T-cell (primary cell): Measurements from ENCODE around the gene C1orf21. TPM values are rescaled to one million over a fixed set of nuclear protein-coding genes. Genes with fewer than 3 reads are reported as not detected.

Source experiments
- ATAC-seq, 4 experiments: fragments of 200-7000 bp in 3 of 4; fragments of 150-1000 bp in 1 of 4; cut with Tn5 transposase; replicated peaks in 1 of 4; 1 replicate in 3 of 4; 2 replicates in 1 of 4; pipeline ENCODE4 v1.10.0; 2021; ENCODE audit warnings: moderate library complexity in 3 of 4, mild to moderate bottlenecking in 2 of 4, moderate number of reproducible peaks in 1 of 4
- CTCF ChIA-PET, 2 donors: fragments of 300-600 bp; sonication (Branson Sonifier 250); formaldehyde crosslinking; loops; one replicate each; lab custom pipeline; 2022; ENCODE audit warnings: antibody characterized with exemption in 2 of 2; lab: Charles Lee
- POLR2A ChIA-PET, 2 donors: fragments of 300-600 bp; sonication (Branson Sonifier 250); formaldehyde crosslinking; loops; one replicate each; lab custom pipeline; 2022; ENCODE audit warnings: antibody characterized with exemption in 2 of 2; lab: Charles Lee
- DNase-seq, 35 experiments: peaks; one replicate each; pipeline versions ENCODE4 v3.0.0 to v3.0.0-alpha.2; 2013 to 2023
- H3K27ac ChIP-seq: one replicate; pipeline ENCODE4 v1.5.1; 2013; ENCODE audit warnings: low read length
- H3K27me3 ChIP-seq, 2 experiments: replicated peaks in 1 of 2; 1 replicate in 1 of 2; 2 replicates in 1 of 2; pipeline versions ENCODE4 v1.6.1 to v1.7.0; 2013; ENCODE audit warnings: low read length in 1 of 2, mixed read lengths in 1 of 2; ENCODE audit not compliant: control insufficient read depth in 2 of 2, insufficient read depth in 2 of 2; ENCODE audit errors: extremely low read depth in 1 of 2
- H3K36me3 ChIP-seq, 2 donors: 1 replicate in 1 of 2; 2 replicates in 1 of 2; pipeline versions ENCODE4 v1.6.1 to v1.7.0; 2013; ENCODE audit warnings: low read length in 1 of 2; ENCODE audit not compliant: control insufficient read depth in 2 of 2, insufficient read depth in 1 of 2; ENCODE audit errors: extremely low read depth in 1 of 2
- H3K4me1 ChIP-seq, 2 experiments: 1 replicate in 1 of 2; 2 replicates in 1 of 2; pipeline versions ENCODE4 v1.6.1 to v1.7.0; 2013; ENCODE audit warnings: low read length in 2 of 2, mixed read lengths in 1 of 2; ENCODE audit not compliant: insufficient read depth in 2 of 2, control insufficient read depth in 1 of 2; ENCODE audit errors: extremely low read depth in 1 of 2
- H3K4me3 ChIP-seq, 2 donors: 1 replicate in 1 of 2; 2 replicates in 1 of 2; pipeline versions ENCODE4 v1.5.1 to v1.7.0; 2013; ENCODE audit warnings: mild to moderate bottlenecking in 2 of 2, low read length in 1 of 2, moderate library complexity in 1 of 2; ENCODE audit not compliant: control insufficient read depth in 1 of 2; ENCODE audit errors: extremely low read depth in 1 of 2
- H3K9me3 ChIP-seq: 2 replicates; pipeline ENCODE4 v1.7.0; 2013
- H3K27ac Mint-ChIP-seq, 2 donors: one replicate each; pipeline ENCODE4 v1.8.0; 2020 to 2021; ENCODE audit warnings: mild to moderate bottlenecking in 2 of 2, mixed read lengths in 2 of 2
- H3K27me3 Mint-ChIP-seq, 2 donors: one replicate each; pipeline ENCODE4 v1.8.0; 2021 to 2022; ENCODE audit warnings: mixed read lengths in 2 of 2
- H3K36me3 Mint-ChIP-seq: one replicate; pipeline ENCODE4 v1.8.0; 2021; ENCODE audit warnings: mixed read lengths
- H3K4me1 Mint-ChIP-seq, 3 donors: one replicate each; pipeline ENCODE4 v1.8.0; 2020 to 2022; ENCODE audit warnings: mixed read lengths in 3 of 3, mild to moderate bottlenecking in 1 of 3
- H3K4me3 Mint-ChIP-seq, 3 donors: one replicate each; pipeline ENCODE4 v1.8.0; 2020 to 2022; ENCODE audit warnings: mild to moderate bottlenecking in 3 of 3, mixed read lengths in 3 of 3, moderate library complexity in 3 of 3
- H3K9me3 Mint-ChIP-seq, 3 donors: one replicate each; pipeline ENCODE4 v1.8.0; 2020 to 2022; ENCODE audit warnings: mixed read lengths in 3 of 3
- WGBS: methylation state at CpG from one replicate; pipeline ENCODE4 v1.1.5; 2013; ENCODE audit warnings: missing lambda C conversion rate; ENCODE audit not compliant: insufficient coverage; 5-methylcytosine and 5-hydroxymethylcytosine counted together
- total RNA-seq, 35 experiments: library from RNA in 6 of 35; stranded (reverse) in 6 of 35; fragments of 120-200 nt in 1 of 35; gene quantifications; one replicate each; pipeline versions ENCODE4 v1.2.1 to v1.2.4 and lab custom pipeline; 2013 to 2026

The C1orf21 gene
- total RNA-seq, 5 donors from 2014 or later (not counting 1 experiment from before 2014, with no cell fraction given) = 1.4 to 17.2 (median 5.9) TPM

DNA sequence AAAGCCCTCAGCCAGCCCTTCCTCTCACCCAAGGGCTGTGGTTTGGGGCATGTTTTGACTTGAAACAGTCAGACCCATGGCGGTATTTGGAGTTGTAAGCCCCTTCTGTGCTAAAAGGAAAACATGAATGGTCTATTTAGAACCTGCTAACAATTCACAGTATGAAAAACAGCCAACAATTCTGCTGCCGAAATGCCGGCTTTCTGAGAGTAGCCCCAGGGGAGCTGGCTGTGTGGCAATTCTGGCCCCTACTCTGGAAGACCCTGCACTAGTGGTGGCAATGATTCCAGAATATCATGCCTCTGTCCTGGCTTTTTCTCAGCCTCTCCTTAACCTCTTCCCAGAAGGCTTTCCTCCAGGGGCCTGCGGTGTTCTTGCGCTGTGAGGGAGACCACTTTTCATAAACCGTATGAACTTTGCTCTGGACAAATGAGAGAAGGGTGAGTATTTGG lies 249.2 kb downstream of the C1orf21 start:
- no peak for ATAC-seq
- H3K9me3 ChIP-seq = no peaks in the 10 kb centered on the region
- Mint-ChIP-seq H3K9me3 (no peaks in the 10 kb centered on the region), H3K36me3 (no peaks in the 10 kb centered on the region), H3K4me3 (no peak overlapping the region), H3K27ac (no peak overlapping the region), H3K4me1 (no peaks in the 10 kb centered on the region), H3K27me3 (peaks cover 4 to 8% of the 10 kb centered on the region in 2 donors)
- no peak for DNase-seq
- H3K4me3 ChIP-seq = no peak overlapping the region
- peaks cover 0 to 14% of the 10 kb centered on the region in 2 experiments for H3K27me3 ChIP-seq
- H3K27ac ChIP-seq = no peak overlapping the region
- 60% methylated on average over 1 of the region's 6 CpGs for WGBS
- ChIA-PET CTCF (no interaction called here), POLR2A (no interaction called here)
- H3K4me1 ChIP-seq = no peaks in the 10 kb centered on the region
- no peaks in the 10 kb centered on the region for H3K36me3 ChIP-seq

DNA sequence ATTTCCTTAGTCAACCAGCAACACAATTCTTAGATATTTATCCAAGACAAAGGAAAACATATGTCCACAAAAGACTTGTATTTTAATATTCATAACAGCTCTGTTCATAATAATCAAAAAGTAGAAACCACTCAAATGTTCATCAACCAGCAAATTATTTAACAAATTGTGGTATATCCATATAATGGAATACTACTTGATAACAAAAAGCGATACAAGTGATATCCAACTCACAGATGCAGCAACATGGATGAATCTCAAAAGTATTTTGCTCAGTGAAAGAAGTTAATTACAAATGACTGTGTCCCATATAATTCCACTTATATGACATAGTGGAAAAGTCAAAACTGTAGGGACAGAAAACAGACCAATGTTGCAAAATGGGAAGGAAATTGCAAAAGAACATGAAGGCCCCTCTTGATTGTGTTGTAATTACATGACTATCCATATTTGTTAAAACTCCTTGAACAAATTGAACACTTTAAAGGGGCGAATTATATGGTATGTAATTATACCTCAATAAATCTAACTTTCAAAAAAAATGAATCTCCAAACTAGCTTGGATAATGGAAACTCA lies 250.9 kb downstream of the C1orf21 start:
- Mint-ChIP-seq H3K9me3 (no peaks in the 10 kb centered on the region), H3K4me3 (no peak overlapping the region), H3K36me3 (no peaks in the 10 kb centered on the region), H3K4me1 (no peaks in the 10 kb centered on the region), H3K27me3 (peaks cover 7 to 21% of the 10 kb centered on the region in 2 donors), H3K27ac (no peak overlapping the region)
- CTCF ChIA-PET = no interaction called here
- Histone ChIP-seq H3K27ac (no peak overlapping the region), H3K36me3 (no peaks in the 10 kb centered on the region), H3K9me3 (no peaks in the 10 kb centered on the region), H3K4me3 (no peak overlapping the region), H3K4me1 (no peaks in the 10 kb centered on the region), H3K27me3 (peaks cover 0 to 23% of the 10 kb centered on the region in 2 experiments)
- no peak for ATAC-seq
- no CpG with 5 or more reads among the region's 2 CpGs for WGBS
- DNase-seq = no peak
- POLR2A ChIA-PET = no interaction called here

DNA sequence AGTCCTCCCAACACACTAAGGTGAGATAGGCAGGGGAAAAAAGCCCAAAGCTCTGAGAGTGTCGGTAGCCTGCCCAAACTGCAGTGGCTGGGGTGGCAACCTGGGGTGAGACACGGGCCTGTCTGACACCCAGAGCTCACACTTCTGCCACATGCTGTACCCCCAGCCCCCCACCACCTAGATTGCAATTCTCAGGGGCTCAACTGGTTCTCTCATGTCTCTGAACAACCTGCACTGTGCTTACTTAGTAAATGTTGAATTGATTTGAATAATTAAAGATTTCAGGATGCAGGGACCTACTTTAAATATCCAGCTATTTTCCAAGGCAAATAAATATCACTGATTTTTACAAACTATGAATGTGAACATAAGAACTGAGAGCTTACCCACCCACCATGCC lies 252.4 kb downstream of the C1orf21 start:
- no peak overlapping the region for H3K27ac Mint-ChIP-seq

DNA sequence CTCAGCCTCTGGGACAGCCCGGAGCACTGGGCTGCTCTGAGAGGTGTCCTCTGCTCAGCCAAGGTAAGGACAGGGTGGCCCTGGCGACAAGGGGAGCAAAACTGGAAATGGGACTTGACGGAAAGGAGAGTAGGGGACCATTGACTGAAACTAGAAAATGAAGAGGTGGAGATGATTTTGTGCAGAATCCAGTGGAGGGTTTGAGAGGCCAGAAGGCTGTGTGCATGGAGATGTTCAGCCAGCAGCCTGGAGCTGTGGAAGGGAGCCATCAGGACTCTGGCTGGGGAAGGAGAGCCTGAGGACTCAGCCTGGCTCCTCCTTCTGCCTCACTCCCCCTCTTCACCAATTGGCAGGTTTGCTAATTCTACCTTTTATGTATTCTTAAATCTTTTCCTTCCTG lies 253.7 kb downstream of the C1orf21 start:
- H3K27ac Mint-ChIP-seq = no peak overlapping the region
- ChIA-PET CTCF (no interaction called here), POLR2A (no interaction called here)
- no peaks in the 10 kb centered on the region for H3K4me1 Mint-ChIP-seq
- no peak for ATAC-seq
- H3K9me3 Mint-ChIP-seq = no peaks in the 10 kb centered on the region
- peaks cover 0 to 24% of the 10 kb centered on the region in 2 experiments for H3K27me3 ChIP-seq
- no peaks in the 10 kb centered on the region for H3K36me3 Mint-ChIP-seq
- H3K4me3 Mint-ChIP-seq = no peak overlapping the region
- H3K4me1 ChIP-seq = no peaks in the 10 kb centered on the region
- H3K4me3 ChIP-seq = no peak overlapping the region
- WGBS = 86% methylated on average over 3 of the region's 3 CpGs
- H3K27ac ChIP-seq = no peak overlapping the region
- no peaks in the 10 kb centered on the region for H3K9me3 ChIP-seq
- H3K36me3 ChIP-seq = no peaks in the 10 kb centered on the region
- DNase-seq = no peak
- peaks cover 13 to 31% of the 10 kb centered on the region in 2 donors for H3K27me3 Mint-ChIP-seq

More for the DNA sequence above, 252.4 kb downstream of the C1orf21 start:
- ChIA-PET POLR2A (no interaction called here), CTCF (no interaction called here)
- Mint-ChIP-seq H3K36me3 (no peaks in the 10 kb centered on the region), H3K4me1 (no peaks in the 10 kb centered on the region), H3K4me3 (no peak overlapping the region), H3K27me3 (peaks cover 9 to 27% of the 10 kb centered on the region in 2 donors), H3K9me3 (no peaks in the 10 kb centered on the region)
- ATAC-seq (no peak), DNase-seq (no peak)
- peaks cover 0 to 23% of the 10 kb centered on the region in 2 experiments for H3K27me3 ChIP-seq
- H3K27ac ChIP-seq = no peak overlapping the region
- no peaks in the 10 kb centered on the region for H3K9me3 ChIP-seq
- WGBS = no CpG with 5 or more reads among the region's 2 CpGs
- H3K4me1 ChIP-seq = no peaks in the 10 kb centered on the region
- no peak overlapping the region for H3K4me3 ChIP-seq
- H3K36me3 ChIP-seq = no peaks in the 10 kb centered on the region

DNA sequence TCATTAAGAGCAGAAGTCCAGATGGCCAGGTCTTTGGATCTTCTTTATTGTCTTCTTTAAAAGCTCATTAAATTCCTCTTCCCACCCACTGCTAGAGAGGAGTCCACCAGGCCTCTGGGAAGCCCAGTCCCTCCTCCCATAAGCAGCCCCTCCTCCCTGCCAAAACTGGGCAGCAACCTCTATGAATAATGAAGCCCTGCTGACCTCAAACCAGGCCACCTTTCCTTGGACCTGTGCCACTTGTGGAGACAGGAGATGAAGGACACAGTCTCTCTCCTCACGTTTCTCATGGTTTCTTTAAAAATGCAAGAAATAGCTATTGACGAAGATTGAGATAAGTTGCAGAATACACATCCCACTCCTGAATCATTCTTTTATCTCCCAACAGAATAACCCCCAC lies 255.1 kb downstream of the C1orf21 start:
- no peaks in the 10 kb centered on the region for H3K9me3 ChIP-seq
- Mint-ChIP-seq H3K9me3 (no peaks in the 10 kb centered on the region), H3K27me3 (peaks cover 13 to 31% of the 10 kb centered on the region in 2 donors), H3K4me3 (no peak overlapping the region), H3K36me3 (no peaks in the 10 kb centered on the region), H3K4me1 (no peaks in the 10 kb centered on the region), H3K27ac (no peak overlapping the region)
- no peak for ATAC-seq
- ChIA-PET POLR2A (no interaction called here), CTCF (no interaction called here)
- H3K4me3 ChIP-seq = no peak overlapping the region
- no peaks in the 10 kb centered on the region for H3K4me1 ChIP-seq
- no CpG with 5 or more reads among the region's 2 CpGs for WGBS
- no peak overlapping the region for H3K27ac ChIP-seq
- DNase-seq = no peak
- H3K27me3 ChIP-seq = peaks cover 0 to 18% of the 10 kb centered on the region in 2 experiments
- H3K36me3 ChIP-seq = no peaks in the 10 kb centered on the region

DNA sequence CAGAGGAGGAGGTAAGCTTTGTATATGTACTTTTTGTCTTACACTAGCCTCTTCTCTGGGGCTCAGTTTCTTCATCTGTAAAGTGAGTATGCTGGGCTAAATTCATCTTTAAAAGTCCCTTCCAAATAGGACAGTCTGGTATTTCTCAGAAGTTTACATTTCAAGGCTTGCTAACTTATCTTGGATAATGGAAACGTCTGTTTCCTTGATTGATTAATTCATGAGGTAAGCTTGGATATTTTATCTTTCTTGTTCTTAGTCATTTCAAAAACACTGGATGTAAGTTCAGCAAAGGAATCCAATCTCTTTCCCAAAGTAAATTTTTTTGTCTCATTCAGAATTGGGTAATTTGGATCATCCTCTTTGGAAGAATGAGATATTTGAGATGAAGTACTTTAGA lies 256.8 kb downstream of the C1orf21 start:
- Mint-ChIP-seq H3K4me3 (no peak overlapping the region), H3K27me3 (peaks cover 17 to 37% of the 10 kb centered on the region in 2 donors), H3K27ac (no peak overlapping the region), H3K36me3 (no peaks in the 10 kb centered on the region), H3K4me1 (no peaks in the 10 kb centered on the region), H3K9me3 (no peaks in the 10 kb centered on the region)
- ChIA-PET CTCF (no interaction called here), POLR2A (no interaction called here)
- H3K4me3 ChIP-seq = no peak overlapping the region
- H3K36me3 ChIP-seq = no peaks in the 10 kb centered on the region
- H3K9me3 ChIP-seq = no peaks in the 10 kb centered on the region
- no peaks in the 10 kb centered on the region for H3K4me1 ChIP-seq
- no peak overlapping the region for H3K27ac ChIP-seq
- ATAC-seq = no peak
- peaks cover 0 to 22% of the 10 kb centered on the region in 2 experiments for H3K27me3 ChIP-seq
- no peak for DNase-seq
- WGBS = no CpG with 5 or more reads among the region's 1 CpG
